GM19193 (cell line): Measurements from ENCODE around the gene ZC3H7B.

Experiments used
- POLR2A ChIP-seq: IDR thresholded peaks from 4 replicates; pipeline ENCODE4 v1.6.1; 2011; ENCODE audit not compliant: insufficient read depth, insufficient read length; ENCODE audit errors: extremely low read depth

Gene ZC3H7B

GRCh38 chr22:41273128-41273527, 28.2 kb upstream of the ZC3H7B start:
- no peak for TF ChIP-seq POLR2A

- no peak for TF ChIP-seq POLR2A
These were observed 26.5 kb upstream of the ZC3H7B start for GRCh38 chr22:41274856-41275255.

- no peak for TF ChIP-seq POLR2A
These were observed 21.3 kb upstream of the ZC3H7B start for GRCh38 chr22:41280065-41280464.

- no peak for TF ChIP-seq POLR2A
These were observed 20.5 kb upstream of the ZC3H7B start for GRCh38 chr22:41280854-41281253.

GRCh38 chr22:41284465-41284864, 16.9 kb upstream of the ZC3H7B start:
- no peak for TF ChIP-seq POLR2A

GRCh38 chr22:41285441-41285819, 15.9 kb upstream of the ZC3H7B start:
- no peak for TF ChIP-seq POLR2A

GRCh38 chr22:41285820-41286638, 15.3 kb upstream of the ZC3H7B start, which contains the start of gene RANGAP1:
TSS of gene RANGAP1 (minus strand) at chr22:41286187. CDS start at chr22:41281044, 5,143 bp downstream.
- TF ChIP-seq POLR2A: peak; percentile 86

GRCh38 chr22:41286639-41287091, 14.7 kb upstream of the ZC3H7B start:
- TF ChIP-seq POLR2A: no peak

- no peak for TF ChIP-seq POLR2A
These were observed 12.9 kb upstream of the ZC3H7B start for GRCh38 chr22:41288245-41288946.

- no peak for TF ChIP-seq POLR2A
These were observed 11.7 kb upstream of the ZC3H7B start for GRCh38 chr22:41289671-41290070.

GRCh38 chr22:41290262-41291221, 10.8 kb upstream of the ZC3H7B start:
- no peak for TF ChIP-seq POLR2A

- no peak for TF ChIP-seq POLR2A
These were observed 4.3 kb upstream of the ZC3H7B start for GRCh38 chr22:41296826-41297667.

- TF ChIP-seq POLR2A: no peak
These were observed 664 bp upstream of the ZC3H7B start for GRCh38 chr22:41300661-41301060.
